ENCODE data around the gene KAT5. TPM values are rescaled to one million over a fixed set of nuclear protein-coding genes. Genes with fewer than 3 reads are reported as not detected.

The KAT5 gene
- total and polyA plus RNA-seq, 10 of the 15 experiments (the other 5 are each of a cell fraction or from before 2014, with no cell fraction given), result 3.4 to 66.1 (median 46.3) TPM

- Histone ChIP-seq H3K9me3 (replicated peaks; ENCODE audit: control insufficient read depth, insufficient read depth, low read length) (no peaks in the 10 kb centered on the region), H3K4me2 (ENCODE audit: control insufficient read depth, insufficient read depth) (no peak overlapping the region), H4K20me1 (ENCODE audit: control insufficient read depth, insufficient read depth) (no peaks in the 10 kb centered on the region), H2AFZ (ENCODE audit: control insufficient read depth, low read depth, low read length) (no peak overlapping the region), H3K4me3 (no peak overlapping the region), H3K27ac (ENCODE audit: control insufficient read depth, insufficient read depth) (no peak overlapping the region), H3K4me1 (ENCODE audit: control insufficient read depth, insufficient read depth, low read length) (no peaks in the 10 kb centered on the region), H3K9ac (ENCODE audit: control insufficient read depth, insufficient read depth, low read length) (no peak overlapping the region), H3K79me2 (ENCODE audit: control insufficient read depth, insufficient read depth, low read length) (no peaks in the 10 kb centered on the region), H3K27me3 (replicated peaks in 1 of 2; ENCODE audit: control insufficient read depth in 2 of 2, insufficient read depth in 2 of 2, low read length in 1 of 2) (no peaks in the 10 kb centered on the region), H3K36me3 (ENCODE audit: control insufficient read depth in 2 of 2, insufficient read depth in 2 of 2, low read length in 1 of 2) (no peaks in the 10 kb centered on the region)
- ChIA-PET RAD21 (ENCODE audit: unreplicated experiment) (no interaction called here), POLR2A (interaction anchor here (0.7 kb wide), 1 partner anchor 55 kb away, joined by 4 read pairs; no protein-coding TSS in a partner anchor), SMC1A (ENCODE audit: uncharacterized antibody, unreplicated experiment) (no interaction called here), CTCF (no interaction called here)
- DNase-seq (ENCODE audit: low read depth, low spot score), result no peak
- in situ Hi-C loops (cut with MboI), result no loop called here
- intact Hi-C loops (cut with micrococcal nuclease; ENCODE audit: unreplicated experiment), result no loop called here
- no peak for ATAC-seq
- BruUV-seq (replicated peaks), result no TSS peak
- no peak for FAIRE-seq
- WGBS (ENCODE audit: insufficient coverage, insufficient replicate concordance, low lambda C conversion rate, missing lambda C conversion rate), result 57% methylated on average over 8 of the region's 8 CpGs
- TF ChIP-seq HCFC1 (IDR thresholded peaks at IDR 0.05; ENCODE audit: low read length), result no peak
- TF ChIP-seq SMAD1 (IDR thresholded peaks at IDR 0.05; ENCODE audit: low read depth, partially characterized antibody), result no peak
- no peak for TF ChIP-seq CUX1 (IDR thresholded peaks at IDR 0.05; ENCODE audit: insufficient replicate concordance, low read depth, low read length)
- no peak for TF ChIP-seq CREM (IDR thresholded peaks at IDR 0.05; ENCODE audit: low read depth)
- TF ChIP-seq REST (IDR thresholded peaks at IDR 0.05; ENCODE audit: low read depth, low read length), result no peak
- no peak for TF ChIP-seq ATF2 (IDR thresholded peaks at IDR 0.05; ENCODE audit: low read length)
- TF ChIP-seq CBFB (IDR thresholded peaks at IDR 0.05; ENCODE audit: low read depth), result no peak
- no peak for TF ChIP-seq PML (IDR thresholded peaks at IDR 0.05; ENCODE audit: low read length)
- TF ChIP-seq ETV6 (conservative IDR thresholded peaks at IDR 0.05 in 1 of 2, IDR thresholded peaks at IDR 0.05 in 1 of 2; ENCODE audit: borderline replicate concordance in 1 of 2, low read depth in 1 of 2), result no peak
- TF ChIP-seq IRF4 (IDR thresholded peaks at IDR 0.05; ENCODE audit: low read depth, low read length), result no peak
Measured at GRCh38 chr11:65685981-65686380, 26.1 kb upstream of the KAT5 start.

Measured in GM12878 (cell line).